ENCODE measurements around the gene DLGAP1. TPM values are rescaled to one million over a fixed set of nuclear protein-coding genes. Genes with fewer than 3 reads are reported as not detected.

DLGAP1 gene

GRCh38 chr18:3447895-3448837, 1006.9 kb downstream of the DLGAP1 start:
- H3K4ac ChIP-seq (ENCODE audit: low read length) = no peak overlapping the region
- H2AK5ac ChIP-seq (ENCODE audit: low read depth, low read length) = no peak overlapping the region
- H3K27ac ChIP-seq (replicated peaks; ENCODE audit: low read length) = peak overlapping the region; percentile 96
- H3K23ac ChIP-seq (ENCODE audit: low read depth, low read length, poor library complexity) = peak overlapping the region; percentile 99
- H3K36me3 ChIP-seq (replicated peaks in 1 of 2; ENCODE audit: control insufficient read depth in 2 of 2, insufficient read depth in 2 of 2, low read length in 2 of 2) = no peaks in the 10 kb centered on the region
- no peak overlapping the region for H4K8ac ChIP-seq (ENCODE audit: low read depth, low read length)
- no peaks in the 10 kb centered on the region for H3K79me1 ChIP-seq (ENCODE audit: low read depth, low read length)
- WGBS, 2 donors (ENCODE audit: extremely low coverage in 2 of 2, insufficient read length in 2 of 2, insufficient replicate concordance in 1 of 2) = no CpG with 5 or more reads among the region's 63 CpGs
- H3K27me3 ChIP-seq (ENCODE audit: control insufficient read depth in 3 of 3, insufficient read depth in 3 of 3, low read depth in 1 of 3, low read length in 3 of 3) = no peaks in the 10 kb centered on the region
- H2BK12ac ChIP-seq (ENCODE audit: low read length) = no peak overlapping the region
- peaks cover 8 to 9% of the 10 kb centered on the region in 2 donors for H3K4me1 ChIP-seq (ENCODE audit: control insufficient read depth in 2 of 2, insufficient read depth in 1 of 2, low read depth in 1 of 2, low read length in 2 of 2)
- H2BK15ac ChIP-seq (ENCODE audit: low read length) = no peak overlapping the region
- no peak overlapping the region for H3K14ac ChIP-seq (ENCODE audit: low read length)
- H2BK5ac ChIP-seq (ENCODE audit: low read length) = no peak overlapping the region
- H2AFZ ChIP-seq (ENCODE audit: low read length) = peak overlapping the region; percentile 67
- H3K9me3 ChIP-seq (replicated peaks in 1 of 2; ENCODE audit: control insufficient read depth in 2 of 2, insufficient read depth in 1 of 2, low read depth in 1 of 2, low read length in 2 of 2) = no peaks in the 10 kb centered on the region
- peak overlapping the region; percentile 66 for H3K9ac ChIP-seq (ENCODE audit: low read depth, low read length, poor library complexity)
- DNase-seq (ENCODE audit: low spot score) = peak; percentile 97
- H3K18ac ChIP-seq (ENCODE audit: low read length) = peak overlapping the region; percentile 80
- peak overlapping the region; percentile 91 for H3K4me2 ChIP-seq (ENCODE audit: insufficient read depth, low read length, poor library complexity, severe bottlenecking)
- peak overlapping the region; percentile 69 to 82 for H3K4me3 ChIP-seq (ENCODE audit: low read length in 2 of 2)
- no peak overlapping the region for H2BK120ac ChIP-seq (ENCODE audit: low read depth, low read length)
- no peak overlapping the region for H4K91ac ChIP-seq (ENCODE audit: low read depth, low read length, poor library complexity)

- no peaks in the 10 kb centered on the region for H3K9me3 ChIP-seq (replicated peaks in 1 of 2; ENCODE audit: control insufficient read depth in 2 of 2, insufficient read depth in 1 of 2, low read depth in 1 of 2, low read length in 2 of 2)
- no CpG with 5 or more reads among the region's 22 CpGs for WGBS, 2 donors (ENCODE audit: extremely low coverage in 2 of 2, insufficient read length in 2 of 2, insufficient replicate concordance in 1 of 2)
- H3K18ac ChIP-seq (ENCODE audit: low read length) = peak overlapping the region; percentile 5
These were observed 1007.8 kb downstream of the DLGAP1 start for GRCh38 chr18:3447068-3447894.

More at GRCh38 chr18:3447068-3447894, 1007.8 kb downstream of the DLGAP1 start:
- no peaks in the 10 kb centered on the region for H3K36me3 ChIP-seq (replicated peaks in 1 of 2; ENCODE audit: control insufficient read depth in 2 of 2, insufficient read depth in 2 of 2, low read length in 2 of 2)
- H2AK5ac ChIP-seq (ENCODE audit: low read depth, low read length) = no peak overlapping the region
- peak overlapping the region; percentile 69 to 75 for H3K4me3 ChIP-seq (ENCODE audit: low read length in 2 of 2)
- no peaks in the 10 kb centered on the region for H3K79me1 ChIP-seq (ENCODE audit: low read depth, low read length)
- H2AFZ ChIP-seq (ENCODE audit: low read length) = peak overlapping the region; percentile 48
- no peaks in the 10 kb centered on the region for H3K27me3 ChIP-seq (ENCODE audit: control insufficient read depth in 3 of 3, insufficient read depth in 3 of 3, low read depth in 1 of 3, low read length in 3 of 3)
- H4K8ac ChIP-seq (ENCODE audit: low read depth, low read length) = no peak overlapping the region
- DNase-seq (ENCODE audit: low spot score) = no peak
- H3K23ac ChIP-seq (ENCODE audit: low read depth, low read length, poor library complexity) = no peak overlapping the region
- H3K4me2 ChIP-seq (ENCODE audit: insufficient read depth, low read length, poor library complexity, severe bottlenecking) = peak overlapping the region; percentile 88
- H3K9ac ChIP-seq (ENCODE audit: low read depth, low read length, poor library complexity) = no peak overlapping the region
- H4K91ac ChIP-seq (ENCODE audit: low read depth, low read length, poor library complexity) = peak overlapping the region; percentile 35
- no peak overlapping the region for H2BK5ac ChIP-seq (ENCODE audit: low read length)
- H2BK12ac ChIP-seq (ENCODE audit: low read length) = no peak overlapping the region
- peaks cover 8% of the 10 kb centered on the region in 2 donors for H3K4me1 ChIP-seq (ENCODE audit: control insufficient read depth in 2 of 2, insufficient read depth in 1 of 2, low read depth in 1 of 2, low read length in 2 of 2)
- H3K14ac ChIP-seq (ENCODE audit: low read length) = no peak overlapping the region
- no peak overlapping the region for H2BK120ac ChIP-seq (ENCODE audit: low read depth, low read length)
- peak overlapping the region; percentile 96 for H3K27ac ChIP-seq (replicated peaks; ENCODE audit: low read length)
- no peak overlapping the region for H3K4ac ChIP-seq (ENCODE audit: low read length)
- no peak overlapping the region for H2BK15ac ChIP-seq (ENCODE audit: low read length)

Small RNAs within 50 kb of the gene (small RNA-seq; reads per million reads assigned to genes)
- gene AP005208.1 (ENCODE audit: insufficient read depth) (not detected), gene AP005403.1 (ENCODE audit: insufficient read depth) (not detected), gene MIR6718 (ENCODE audit: insufficient read depth) (2.8 reads per million), gene RN7SL39P (ENCODE audit: insufficient read depth) (not detected), gene RNU6-831P (ENCODE audit: insufficient read depth) (not detected)

All from neuronal stem cell (in vitro differentiated cells).